ENCODE data around the gene TSPAN15. TPM values are rescaled to one million over a fixed set of nuclear protein-coding genes. Genes with fewer than 3 reads are reported as not detected.

The TSPAN15 gene
- total RNA-seq, 1 experiment from 2014 or later = 108 TPM

DNA sequence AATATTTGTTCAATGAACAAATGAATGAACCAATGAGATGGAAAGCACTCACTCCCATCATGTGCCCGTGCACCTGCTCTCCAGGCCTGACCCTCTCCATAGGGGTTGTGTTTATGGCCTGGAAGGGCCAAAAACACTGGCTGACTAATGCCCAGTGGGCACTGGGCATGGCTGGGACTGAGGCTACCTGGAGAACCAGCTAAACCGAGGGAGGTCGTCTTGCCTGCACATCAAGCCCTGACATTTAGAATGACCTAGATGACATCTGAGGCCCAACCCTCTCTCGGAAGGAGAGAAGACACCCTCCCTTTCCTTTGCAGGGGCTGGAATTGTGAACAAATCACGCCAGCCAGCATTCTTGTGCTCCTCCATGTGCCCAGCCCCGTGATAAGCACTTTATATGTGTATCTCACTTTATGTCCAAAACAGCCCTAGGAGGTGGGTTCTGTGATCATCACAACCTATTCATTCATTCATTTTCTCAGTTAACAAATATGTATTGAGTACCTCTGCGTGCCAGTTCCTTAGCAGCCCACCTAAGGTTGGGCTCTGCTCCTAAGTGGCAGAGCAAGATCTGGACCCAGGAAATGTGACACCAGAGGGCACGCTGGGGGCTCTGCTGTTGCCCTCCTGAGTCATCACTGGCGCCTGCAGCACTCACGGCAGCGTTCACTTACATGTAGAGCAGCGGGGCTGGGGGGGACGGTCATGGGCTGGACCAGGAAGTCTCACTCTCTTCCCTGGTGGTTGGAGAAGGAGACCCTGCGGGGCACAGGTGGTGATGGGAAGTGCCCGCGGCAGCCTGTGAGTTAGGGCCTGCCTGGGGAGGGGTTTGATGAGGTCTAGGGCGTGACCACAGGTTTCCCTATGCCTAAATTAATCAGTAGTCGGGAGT is 52.0 kb downstream of the TSPAN15 start:
- H3K4me3 ChIP-seq = no peak overlapping the region
- no peak for DNase-seq
- no peaks in the 10 kb centered on the region for H3K27me3 ChIP-seq (ENCODE audit: insufficient read depth, low read depth)
- H3K4me2 ChIP-seq = no peak overlapping the region
- no peak for TF ChIP-seq CTCF (conservative IDR thresholded peaks at IDR 0.05)
- TF ChIP-seq EZH2 (IDR thresholded peaks at IDR 0.05; ENCODE audit: low read depth) = no peak
- no peaks in the 10 kb centered on the region for H3K79me2 ChIP-seq (ENCODE audit: low read depth)
- no peak overlapping the region for H3K27ac ChIP-seq
- H3K9me3 ChIP-seq (ENCODE audit: insufficient read depth, low read depth) = no peaks in the 10 kb centered on the region
- no peaks in the 10 kb centered on the region for H3K9me2 ChIP-seq (ENCODE audit: insufficient read depth)
- no peak overlapping the region for H2AFZ ChIP-seq
- 0 out of 2 replicates have a peak, but pooled peaks cover 10% of the 10 kb centered on the region for H3K36me3 ChIP-seq (ENCODE audit: low read depth)
- intact Hi-C loops (cut with micrococcal nuclease; ENCODE audit: unreplicated experiment) = no loop called here
- POLR2A ChIA-PET (ENCODE audit: unreplicated experiment) = no interaction called here
- CTCF ChIA-PET = no interaction called here
- H3F3A ChIP-seq (ENCODE audit: insufficient read depth, low read depth) = peaks cover 7% of the 10 kb centered on the region; the same call in 1 of the 2 replicates
- peaks cover 4% of the 10 kb centered on the region; the same call in 1 of the 2 replicates for H4K20me1 ChIP-seq (ENCODE audit: insufficient read depth)
- no TSS peak for BruUV-seq (replicated peaks)
- H3K4me1 ChIP-seq (replicated peaks; ENCODE audit: insufficient read depth) = peaks cover 11% of the 10 kb centered on the region

DNA sequence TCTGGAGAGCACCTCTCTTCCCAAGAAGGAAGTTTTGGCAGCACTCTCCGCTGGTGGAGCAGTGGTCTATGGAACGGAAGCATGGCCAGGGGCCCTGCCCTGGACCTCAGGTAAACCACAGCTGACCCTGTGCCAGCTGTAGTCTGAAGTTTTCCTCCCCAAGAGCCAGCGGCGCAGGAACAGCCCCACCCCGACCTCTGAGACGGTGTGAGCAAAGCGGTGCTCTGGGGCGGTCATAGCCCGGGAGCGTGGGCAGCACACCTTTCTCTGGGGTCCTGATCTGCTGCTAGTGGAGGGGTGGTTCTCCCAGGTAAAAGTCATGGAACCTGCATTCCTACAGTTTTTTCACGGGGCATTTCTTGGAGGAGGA is 52.6 kb downstream of the TSPAN15 start:
- H3K79me2 ChIP-seq (ENCODE audit: low read depth) = no peaks in the 10 kb centered on the region
- intact Hi-C loops (cut with micrococcal nuclease; ENCODE audit: unreplicated experiment) = no loop called here
- H2AFZ ChIP-seq = no peak overlapping the region
- H3K4me2 ChIP-seq = no peak overlapping the region
- ChIA-PET POLR2A (ENCODE audit: unreplicated experiment) (no interaction called here), CTCF (no interaction called here)
- H3K36me3 ChIP-seq (ENCODE audit: low read depth) = 0 out of 2 replicates have a peak, but pooled peaks cover 13% of the 10 kb centered on the region
- H4K20me1 ChIP-seq (ENCODE audit: insufficient read depth) = peaks cover 4% of the 10 kb centered on the region; the same call in 1 of the 2 replicates
- no peak for DNase-seq
- no peak overlapping the region for H3K4me3 ChIP-seq
- no peaks in the 10 kb centered on the region for H3K27me3 ChIP-seq (ENCODE audit: insufficient read depth, low read depth)
- peaks cover 7% of the 10 kb centered on the region; the same call in 1 of the 2 replicates for H3F3A ChIP-seq (ENCODE audit: insufficient read depth, low read depth)
- H3K4me1 ChIP-seq (replicated peaks; ENCODE audit: insufficient read depth) = peaks cover 11% of the 10 kb centered on the region
- no peak for TF ChIP-seq CTCF (conservative IDR thresholded peaks at IDR 0.05)
- TF ChIP-seq EZH2 (IDR thresholded peaks at IDR 0.05; ENCODE audit: low read depth) = no peak
- BruUV-seq (replicated peaks) = no TSS peak
- H3K27ac ChIP-seq = no peak overlapping the region
- no peaks in the 10 kb centered on the region for H3K9me3 ChIP-seq (ENCODE audit: insufficient read depth, low read depth)
- H3K9me2 ChIP-seq (ENCODE audit: insufficient read depth) = no peaks in the 10 kb centered on the region

GRCh38 chr10:69504576-69505250 is 53.4 kb downstream of the TSPAN15 start:
- ChIA-PET CTCF (interaction anchor here (0.7 kb wide), 2 partner anchors 142 to 582 kb away, joined by 4 to 15 read pairs; no protein-coding TSS in a partner anchor), POLR2A (ENCODE audit: unreplicated experiment) (no interaction called here)
- intact Hi-C loops (cut with micrococcal nuclease; ENCODE audit: unreplicated experiment) = no loop called here

More at GRCh38 chr10:69504576-69505250, 53.4 kb downstream of the TSPAN15 start:
- peaks cover 7% of the 10 kb centered on the region; the same call in 1 of the 2 replicates for H3F3A ChIP-seq (ENCODE audit: insufficient read depth, low read depth)
- no peak for DNase-seq
- peaks cover 11% of the 10 kb centered on the region for H3K4me1 ChIP-seq (replicated peaks; ENCODE audit: insufficient read depth)
- 0 out of 2 replicates have a peak, but pooled peaks cover 13% of the 10 kb centered on the region for H3K36me3 ChIP-seq (ENCODE audit: low read depth)
- H3K27ac ChIP-seq = no peak overlapping the region
- H3K4me3 ChIP-seq = no peak overlapping the region
- H3K4me2 ChIP-seq = no peak overlapping the region
- TF ChIP-seq EZH2 (IDR thresholded peaks at IDR 0.05; ENCODE audit: low read depth) (no peak), CTCF (conservative IDR thresholded peaks at IDR 0.05) (no peak)
- no TSS peak for BruUV-seq (replicated peaks)
- no peak overlapping the region for H2AFZ ChIP-seq
- no peaks in the 10 kb centered on the region for H3K9me3 ChIP-seq (ENCODE audit: insufficient read depth, low read depth)
- no peaks in the 10 kb centered on the region for H3K79me2 ChIP-seq (ENCODE audit: low read depth)
- H3K27me3 ChIP-seq (ENCODE audit: insufficient read depth, low read depth) = no peaks in the 10 kb centered on the region
- peaks cover 4% of the 10 kb centered on the region; the same call in 1 of the 2 replicates for H4K20me1 ChIP-seq (ENCODE audit: insufficient read depth)
- no peaks in the 10 kb centered on the region for H3K9me2 ChIP-seq (ENCODE audit: insufficient read depth)
